Daoy (cell line): ENCODE measurements around the gene TTC12. TPM values are rescaled to one million over a fixed set of nuclear protein-coding genes. Genes with fewer than 3 reads are reported as not detected.
A peak's percentile ranks its signal among the peaks of the same experiment; 100 is the strongest.

Experiments used
- DNase-seq: peaks from one replicate; pipeline ENCODE4 v3.0.0-alpha.2; 2015; ENCODE audit warnings: low read depth
- total RNA-seq: library from RNA; depleted of rRNA; stranded (reverse); fragments of >200 nt; shearing (Covaris generic); gene quantifications from 2 replicates; pipeline ENCODE4 v1.2.3, GENCODE V29; 2014

The TTC12 gene
- total RNA-seq, 1 experiment from 2014 or later: 9.9 TPM

GRCh38 chr11:113373981-113374560 is 59.7 kb downstream of the TTC12 start:
- DNase-seq: no peak

GRCh38 chr11:113375402-113375801 is 61.0 kb downstream of the TTC12 start:
- DNase-seq: no peak

GRCh38 chr11:113376156-113376555 is 61.8 kb downstream of the TTC12 start:
- DNase-seq: no peak

- no peak for DNase-seq
These were observed 63.5 kb downstream of the TTC12 start for GRCh38 chr11:113377681-113378412.

GRCh38 chr11:113378692-113379091 is 64.3 kb downstream of the TTC12 start:
- DNase-seq: no peak

GRCh38 chr11:113382121-113382520 is 67.7 kb downstream of the TTC12 start:
- DNase-seq: no peak

- peak; percentile 80 for DNase-seq
These were observed 70.2 kb downstream of the TTC12 start for GRCh38 chr11:113384551-113384950.

- DNase-seq: no peak
These were observed 71.4 kb downstream of the TTC12 start for GRCh38 chr11:113385749-113386148.

- DNase-seq: no peak
These were observed 72.5 kb downstream of the TTC12 start for GRCh38 chr11:113386866-113387265.

- no peak for DNase-seq
These were observed 73.3 kb downstream of the TTC12 start, which contains the start of gene ANKK1 for GRCh38 chr11:113387605-113388211. Gene ANKK1 (plus strand): TSS chr11:113387779. CDS start chr11:113387885, 106 bp downstream.

GRCh38 chr11:113389272-113389671 is 74.9 kb downstream of the TTC12 start:
- DNase-seq: no peak

GRCh38 chr11:113392236-113392921 is 78.0 kb downstream of the TTC12 start:
- DNase-seq: no peak

- DNase-seq: no peak
These were observed 79.2 kb downstream of the TTC12 start for GRCh38 chr11:113393501-113393985.

GRCh38 chr11:113394919-113395318 is 80.5 kb downstream of the TTC12 start:
- no peak for DNase-seq

- no peak for DNase-seq
These were observed 81.5 kb downstream of the TTC12 start for GRCh38 chr11:113395782-113396336.

GRCh38 chr11:113396690-113397089 is 82.3 kb downstream of the TTC12 start:
- no peak for DNase-seq

GRCh38 chr11:113397212-113397611 is 82.8 kb downstream of the TTC12 start:
- no peak for DNase-seq

- no peak for DNase-seq
These were observed 83.4 kb downstream of the TTC12 start for GRCh38 chr11:113397821-113398220.

- no peak for DNase-seq
These were observed 84.5 kb downstream of the TTC12 start for GRCh38 chr11:113398669-113399430.

- DNase-seq: no peak
These were observed 86.3 kb downstream of the TTC12 start for GRCh38 chr11:113400631-113401230.

GRCh38 chr11:113401718-113402117 is 87.3 kb downstream of the TTC12 start:
- peak; percentile 70 for DNase-seq
